Measurements from ENCODE around the gene PLCB1. TPM values are rescaled to one million over a fixed set of nuclear protein-coding genes. Genes with fewer than 3 reads are reported as not detected.

PLCB1 gene
- total RNA-seq, 1 experiment from 2014 or later = 6.8 TPM

DNA sequence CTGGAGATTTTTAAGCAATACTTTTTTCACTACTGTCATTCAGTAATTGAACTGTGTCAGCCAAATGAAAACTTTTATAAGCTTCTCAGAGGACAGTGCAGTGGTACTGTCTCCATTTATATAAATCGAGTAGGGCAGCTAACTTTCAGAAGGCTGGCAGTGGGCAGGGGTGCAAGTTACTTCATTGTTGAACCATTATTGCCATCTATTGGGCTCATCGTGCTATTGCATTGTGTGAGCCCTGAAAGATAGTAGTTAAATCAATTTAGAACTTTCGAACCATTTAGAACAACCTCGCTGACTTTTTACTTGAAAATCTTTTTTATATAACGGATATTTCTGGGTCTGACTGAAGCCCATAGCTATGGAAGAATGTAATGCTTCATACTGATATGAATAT lies 589.0 kb downstream of the PLCB1 start:
- H3K4me3 ChIP-seq (ENCODE audit: low read depth, low read length, poor library complexity, severe bottlenecking) = no peak overlapping the region
- H3K27me3 ChIP-seq (replicated peaks; ENCODE audit: insufficient read depth, low read depth, low read length, poor library complexity) = no peaks in the 10 kb centered on the region
- no peaks in the 10 kb centered on the region for H3K36me3 ChIP-seq (ENCODE audit: insufficient read depth, low read length, poor library complexity, severe bottlenecking)
- H3K9me3 ChIP-seq (ENCODE audit: low read depth, low read length, poor library complexity, severe bottlenecking) = no peaks in the 10 kb centered on the region
- H3K27ac ChIP-seq (ENCODE audit: low read depth, low read length, poor library complexity, severe bottlenecking) = no peak overlapping the region
- no TSS peak for BruUV-seq (replicated peaks)
- TF ChIP-seq EZH2 (IDR thresholded peaks at IDR 0.05; ENCODE audit: borderline replicate concordance, low read depth, low read length, poor library complexity, severe bottlenecking) (no peak), CTCF (conservative IDR thresholded peaks at IDR 0.05; ENCODE audit: low read depth, low read length) (peak; percentile 82)
- peak; percentile 75 for DNase-seq (ENCODE audit: low spot score)
- CTCF ChIA-PET = interaction anchor here (0.6 to 3.0 kb wide), 4 partner anchors 587 to 785 kb away, joined by 5 to 65 read pairs (median 15); no protein-coding TSS in a partner anchor
- intact Hi-C loops (cut with micrococcal nuclease; ENCODE audit: unreplicated experiment) = loop anchor here (2.0 to 10.0 kb wide), 5 partner anchors 334 to 1954 kb away; partner anchors contain the start of gene BMP2
- H3K4me1 ChIP-seq (ENCODE audit: insufficient read depth, low read length, poor library complexity, severe bottlenecking) = peaks cover 11% of the 10 kb centered on the region
- POLR2A ChIA-PET (ENCODE audit: low non-redundant PET) = no interaction called here

- no peaks in the 10 kb centered on the region for H3K9me3 ChIP-seq (ENCODE audit: low read depth, low read length, poor library complexity, severe bottlenecking)
- peaks cover 11% of the 10 kb centered on the region for H3K4me1 ChIP-seq (ENCODE audit: insufficient read depth, low read length, poor library complexity, severe bottlenecking)
- peak; percentile 81 for DNase-seq (ENCODE audit: low spot score)
- no peak overlapping the region for H3K27ac ChIP-seq (ENCODE audit: low read depth, low read length, poor library complexity, severe bottlenecking)
- ChIA-PET POLR2A (ENCODE audit: low non-redundant PET) (no interaction called here), CTCF (interaction anchor here (0.6 to 3.0 kb wide), 6 partner anchors 24 to 1956 kb away, joined by 3 to 65 read pairs (median 5); no protein-coding TSS in a partner anchor)
- H3K4me3 ChIP-seq (ENCODE audit: low read depth, low read length, poor library complexity, severe bottlenecking) = no peak overlapping the region
- TF ChIP-seq CTCF (conservative IDR thresholded peaks at IDR 0.05; ENCODE audit: low read depth, low read length) (peak; percentile 84), EZH2 (IDR thresholded peaks at IDR 0.05; ENCODE audit: borderline replicate concordance, low read depth, low read length, poor library complexity, severe bottlenecking) (no peak)
- no peaks in the 10 kb centered on the region for H3K36me3 ChIP-seq (ENCODE audit: insufficient read depth, low read length, poor library complexity, severe bottlenecking)
- no TSS peak for BruUV-seq (replicated peaks)
- intact Hi-C loops (cut with micrococcal nuclease; ENCODE audit: unreplicated experiment) = loop anchor here (1.0 to 10.0 kb wide), 6 partner anchors 335 to 1955 kb away; partner anchors contain the start of gene BMP2
- H3K27me3 ChIP-seq (replicated peaks; ENCODE audit: insufficient read depth, low read depth, low read length, poor library complexity) = no peaks in the 10 kb centered on the region
Observed at GRCh38 chr20:8722277-8722928, 590.3 kb downstream of the PLCB1 start.

- TF ChIP-seq CTCF (conservative IDR thresholded peaks at IDR 0.05; ENCODE audit: low read depth, low read length) = no peak
- TF ChIP-seq EZH2 (IDR thresholded peaks at IDR 0.05; ENCODE audit: borderline replicate concordance, low read depth, low read length, poor library complexity, severe bottlenecking) = no peak
- CTCF ChIA-PET = interaction anchor here (1.4 to 2.7 kb wide), 2 partner anchors 743 to 787 kb away, joined by 6 to 65 read pairs; no protein-coding TSS in a partner anchor
- POLR2A ChIA-PET (ENCODE audit: low non-redundant PET) = no interaction called here
- no TSS peak for BruUV-seq (replicated peaks)
- intact Hi-C loops (cut with micrococcal nuclease; ENCODE audit: unreplicated experiment) = loop anchor here (5.0 to 10.0 kb wide), 4 partner anchors 336 to 1956 kb away; partner anchors contain the start of gene BMP2
- H3K27me3 ChIP-seq (replicated peaks; ENCODE audit: insufficient read depth, low read depth, low read length, poor library complexity) = no peaks in the 10 kb centered on the region
- DNase-seq (ENCODE audit: low spot score) = no peak
- H3K9me3 ChIP-seq (ENCODE audit: low read depth, low read length, poor library complexity, severe bottlenecking) = no peaks in the 10 kb centered on the region
- no peak overlapping the region for H3K4me3 ChIP-seq (ENCODE audit: low read depth, low read length, poor library complexity, severe bottlenecking)
- no peaks in the 10 kb centered on the region for H3K36me3 ChIP-seq (ENCODE audit: insufficient read depth, low read length, poor library complexity, severe bottlenecking)
- peaks cover 4% of the 10 kb centered on the region for H3K4me1 ChIP-seq (ENCODE audit: insufficient read depth, low read length, poor library complexity, severe bottlenecking)
- H3K27ac ChIP-seq (ENCODE audit: low read depth, low read length, poor library complexity, severe bottlenecking) = no peak overlapping the region
Observed at GRCh38 chr20:8723296-8723695, 591.2 kb downstream of the PLCB1 start.
